Erythroblast (primary cell): ENCODE measurements around the gene ARHGEF10L.

Experiments used
- DNase-seq, 2 experiments: peaks; one replicate each; lab custom pipeline; 2025; lab: John Stamatoyannopoulos, UW
- GATA1 ChIP-seq: IDR thresholded peaks from 2 replicates; pipeline ENCODE4 v1.6.1; 2011; ENCODE audit warnings: low read depth, mild to moderate bottlenecking, control low read depth, low read length, moderate library complexity
- POLR2A ChIP-seq: IDR thresholded peaks from 2 replicates; pipeline ENCODE4 v1.6.1; 2011; ENCODE audit warnings: mild to moderate bottlenecking, low read length

ARHGEF10L gene

DNA sequence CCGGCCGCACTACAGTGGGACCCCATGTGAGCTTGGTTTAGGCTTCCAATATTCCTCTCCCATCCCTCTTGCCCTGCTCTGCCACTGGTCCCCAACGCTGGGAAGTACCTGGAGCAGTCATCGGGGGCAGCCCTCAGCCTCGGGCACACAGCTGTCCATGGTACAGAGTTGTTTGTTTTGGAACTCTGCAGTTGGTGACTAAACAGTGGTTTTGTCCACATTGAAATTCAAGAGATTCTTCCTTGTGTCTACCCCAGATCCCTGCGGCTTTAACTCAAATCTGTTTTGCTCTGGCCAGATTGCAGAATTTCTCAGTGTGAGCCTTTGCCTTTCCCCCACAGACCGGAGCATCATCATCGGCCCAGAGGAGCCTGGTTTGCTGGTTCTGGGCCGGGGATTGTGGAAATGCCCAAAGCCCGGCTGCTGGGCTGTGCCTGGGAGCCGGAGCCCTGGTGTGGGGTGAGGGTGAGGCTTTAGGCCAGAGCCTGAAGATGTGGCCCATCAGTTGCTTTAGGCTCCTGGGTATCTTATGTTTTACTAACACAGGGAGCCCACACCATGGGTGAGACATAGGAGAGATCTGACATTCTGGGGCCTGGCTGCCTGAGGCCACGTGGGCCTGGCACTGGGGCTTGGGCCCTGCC lies 93.2 kb downstream of the ARHGEF10L start:
- no peak for TF ChIP-seq POLR2A
- no peak for TF ChIP-seq GATA1
- no peak for DNase-seq

DNA sequence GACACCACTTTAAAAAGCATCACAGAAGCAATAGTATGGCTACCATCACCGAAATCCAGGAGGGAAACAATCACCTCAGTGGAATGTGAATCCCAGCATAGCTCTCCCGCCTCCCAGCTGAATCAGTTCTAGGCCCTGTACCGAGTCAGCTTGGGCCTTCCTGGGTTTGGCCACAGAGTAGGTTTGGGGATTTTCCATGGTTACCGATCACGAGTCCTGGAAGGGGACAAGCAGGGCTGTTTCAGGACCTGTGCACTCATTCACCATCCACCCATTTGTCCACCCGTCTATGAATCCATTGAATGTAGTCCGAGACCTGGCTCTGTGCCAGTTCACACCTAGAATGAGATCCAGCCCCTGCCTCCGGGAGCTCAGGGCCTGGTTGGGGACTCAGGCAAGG lies 94.2 kb downstream of the ARHGEF10L start:
- DNase-seq: no peak

DNA sequence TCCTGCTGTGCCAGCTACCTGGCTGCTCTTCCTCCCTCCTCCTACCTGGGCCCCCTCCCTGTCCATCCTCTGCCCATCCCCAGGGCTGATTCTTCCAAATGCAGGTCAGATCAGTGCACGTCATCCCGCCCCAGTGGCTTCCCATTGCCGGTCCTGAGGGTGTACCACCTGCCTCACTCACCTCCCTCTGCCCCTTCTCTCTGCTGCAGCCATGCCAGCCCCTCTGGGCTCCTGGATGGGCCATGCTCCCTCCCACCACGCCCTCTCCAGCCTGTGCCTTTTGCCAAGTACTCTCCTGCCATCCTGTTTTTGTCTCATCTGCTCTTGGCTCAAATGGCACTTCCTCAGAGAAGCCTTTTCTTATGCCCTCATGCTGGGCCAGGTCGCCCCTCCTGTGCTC lies 95.8 kb downstream of the ARHGEF10L start:
- DNase-seq: no peak
- TF ChIP-seq POLR2A: no peak

More for the DNA sequence above, 94.2 kb downstream of the ARHGEF10L start:
- no peak for TF ChIP-seq POLR2A
- TF ChIP-seq GATA1: no peak

DNA sequence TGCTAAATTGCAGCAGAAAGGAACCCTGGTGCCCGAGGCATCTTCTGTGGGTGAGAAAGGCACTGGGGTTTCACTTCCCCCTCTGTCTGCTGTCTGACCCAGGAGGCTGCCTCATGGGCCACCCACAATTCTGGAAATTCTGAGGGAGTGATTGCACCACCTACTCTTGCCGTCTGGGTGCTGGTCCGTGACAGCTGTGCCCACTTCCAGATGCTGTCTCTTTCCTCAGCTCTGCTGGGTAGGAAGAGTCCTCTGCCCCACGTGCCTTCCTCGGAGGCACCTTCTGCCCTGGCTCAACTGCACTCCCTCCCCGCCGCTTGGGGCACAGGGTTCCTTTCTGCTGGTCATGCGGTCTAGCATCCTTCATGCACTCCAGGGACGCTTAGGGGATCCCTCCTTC lies 96.3 kb downstream of the ARHGEF10L start:
- DNase-seq: no peak
- TF ChIP-seq POLR2A: no peak
- TF ChIP-seq GATA1: no peak

DNA sequence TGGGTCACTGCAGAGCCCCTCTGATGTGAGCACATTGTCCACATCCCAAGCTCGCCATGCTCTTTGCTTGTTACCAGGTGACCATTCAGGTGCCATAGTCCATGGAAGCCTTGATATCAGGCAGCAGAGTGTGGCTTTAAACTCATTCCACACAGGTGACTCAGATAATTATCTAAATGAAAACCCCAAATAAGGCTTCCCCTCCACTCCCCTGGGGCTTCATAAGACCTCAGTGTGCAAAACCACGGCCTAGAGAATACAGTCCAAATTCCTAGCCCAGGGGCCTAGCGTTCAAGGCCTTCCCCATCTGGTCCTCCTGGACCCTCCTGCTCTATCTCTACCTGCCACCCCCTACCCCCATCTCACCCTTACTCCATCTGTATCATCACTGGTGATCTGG lies 97.1 kb downstream of the ARHGEF10L start:
- no peak for TF ChIP-seq POLR2A
- no peak for TF ChIP-seq GATA1
- DNase-seq: no peak

DNA sequence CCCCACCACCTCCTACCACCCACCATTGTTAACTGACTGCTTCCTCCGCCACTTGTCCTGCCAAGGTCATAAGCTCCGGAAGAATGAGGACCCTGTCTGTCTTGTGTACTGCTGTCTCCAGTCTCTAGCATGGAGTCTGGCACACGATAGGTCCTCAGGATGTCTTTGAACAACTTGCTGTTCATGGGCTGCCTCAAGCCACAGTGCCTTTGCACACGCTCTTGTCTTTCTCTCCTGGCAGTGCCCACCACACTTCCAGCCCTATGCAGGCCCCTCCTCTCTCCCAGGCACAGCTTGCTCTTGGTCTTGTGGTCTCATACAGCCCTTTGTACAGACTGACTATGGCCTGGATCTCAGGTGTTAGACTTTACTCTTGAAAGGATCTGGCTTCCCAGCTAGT lies 97.6 kb downstream of the ARHGEF10L start:
- DNase-seq: no peak
- TF ChIP-seq GATA1 (no peak), POLR2A (no peak)

DNA sequence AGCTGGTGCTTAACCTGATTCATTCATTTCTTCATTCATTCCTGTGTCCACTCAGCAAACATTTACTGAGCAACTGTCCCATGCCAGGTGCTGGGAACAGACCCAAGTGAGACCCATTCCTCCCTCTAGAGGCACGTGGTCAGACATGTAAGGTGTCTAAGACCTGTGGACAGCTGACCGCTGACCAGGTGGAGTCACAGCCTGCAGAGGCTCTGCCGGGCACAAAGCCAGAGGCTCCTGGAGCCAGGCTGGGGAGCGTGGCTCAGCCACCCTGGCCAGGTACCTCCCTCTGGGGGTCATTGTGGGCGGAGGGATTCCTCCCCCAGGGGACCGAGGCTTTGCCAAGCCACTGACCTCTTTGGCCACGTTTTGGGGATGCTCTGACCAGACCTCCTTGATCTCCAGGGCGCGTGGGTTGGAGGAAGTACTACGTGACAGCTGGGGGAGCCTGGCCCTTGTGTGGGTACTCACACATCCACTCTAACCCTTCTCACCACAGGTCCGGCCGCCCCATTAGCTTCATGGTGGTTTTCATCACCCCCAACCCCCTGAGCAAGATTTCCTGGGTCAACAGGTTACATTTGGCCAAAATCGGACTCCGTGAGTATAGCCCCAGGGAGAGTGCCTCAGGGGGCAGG lies 100.3 kb downstream of the ARHGEF10L start:
- TF ChIP-seq POLR2A: no peak
- no peak for TF ChIP-seq GATA1

DNA sequence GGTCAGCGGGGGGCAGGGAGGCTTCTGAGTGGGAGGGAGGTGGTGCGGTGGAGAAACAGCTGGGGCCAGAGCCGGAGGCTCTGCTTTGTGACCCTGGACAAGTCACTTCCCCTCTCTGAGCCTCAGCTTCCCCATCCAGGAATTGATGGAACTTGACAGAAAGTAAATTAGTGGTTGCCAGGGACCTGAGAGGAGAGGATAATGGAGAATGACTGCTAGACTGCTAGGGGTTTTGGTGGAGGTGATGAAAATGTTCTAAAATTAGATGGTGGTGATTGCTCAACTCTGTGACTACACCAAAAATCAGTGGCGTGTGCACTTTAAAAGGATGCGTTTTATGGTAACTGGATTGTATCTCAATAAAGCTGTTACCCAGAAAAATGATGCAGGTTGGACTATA lies 100.9 kb downstream of the ARHGEF10L start:
- no peak for TF ChIP-seq POLR2A
- no peak for TF ChIP-seq GATA1
- DNase-seq: no peak

More for the DNA sequence above, 100.3 kb downstream of the ARHGEF10L start:
- DNase-seq: no peak

DNA sequence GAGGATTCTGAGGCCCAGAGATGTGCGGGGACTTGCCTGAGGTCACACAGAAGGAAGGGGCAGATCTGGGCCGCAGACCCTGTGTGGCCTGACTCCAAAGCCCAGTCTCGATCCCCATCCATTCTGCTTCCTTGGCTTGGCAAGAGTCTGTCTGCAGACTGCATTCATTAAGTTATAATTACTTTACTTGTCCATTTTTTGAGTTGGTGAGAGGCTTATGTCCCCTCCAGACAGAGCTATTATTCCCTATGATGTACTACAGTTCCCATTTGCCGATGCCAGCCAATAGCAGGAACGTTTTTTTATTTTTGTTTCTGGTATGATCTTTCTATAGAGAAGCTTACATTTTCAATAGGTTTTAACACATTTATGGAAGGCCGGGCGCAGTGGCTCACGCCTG lies 101.5 kb downstream of the ARHGEF10L start:
- DNase-seq: no peak
- no peak for TF ChIP-seq GATA1
- TF ChIP-seq POLR2A: no peak

DNA sequence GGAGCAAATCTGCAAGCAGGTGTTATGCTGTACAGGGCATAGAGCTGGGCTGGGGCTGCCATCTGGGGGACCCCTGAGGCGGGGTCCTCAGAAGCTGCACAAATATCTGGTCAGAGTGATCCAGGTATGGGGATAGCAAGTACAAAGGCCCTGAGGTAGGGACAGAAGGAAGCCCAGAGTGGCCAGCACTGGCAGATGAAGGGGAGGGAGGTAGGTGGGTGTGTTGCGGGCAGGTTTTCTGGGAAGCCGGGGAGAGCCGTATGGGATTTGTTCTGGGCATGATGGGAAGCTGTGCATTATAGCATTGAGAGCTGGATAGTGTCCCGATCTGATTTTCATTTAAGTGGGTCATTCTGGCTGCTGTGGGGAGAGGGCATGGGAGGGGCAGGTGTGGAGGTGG lies 102.7 kb downstream of the ARHGEF10L start:
- TF ChIP-seq GATA1 (no peak), POLR2A (no peak)
- no peak for DNase-seq

DNA sequence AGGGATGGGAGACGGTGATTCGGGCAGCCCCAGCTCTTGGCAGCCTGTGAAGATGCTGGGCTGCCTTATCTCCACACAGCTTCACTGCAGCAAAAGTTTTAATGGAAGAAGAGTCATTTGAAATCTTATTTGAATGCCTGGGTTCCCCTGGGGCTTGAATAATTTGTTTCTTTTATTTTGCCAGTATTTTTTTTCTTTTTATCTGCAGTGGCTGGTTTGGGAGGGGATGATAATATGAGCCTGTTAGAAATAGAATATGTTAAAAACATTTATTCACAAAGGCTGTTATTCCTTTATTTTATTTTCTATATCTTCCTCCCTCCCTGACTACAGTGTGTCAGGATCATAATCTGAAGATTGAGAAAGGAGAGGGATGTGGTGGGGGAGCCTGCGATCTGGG lies 103.4 kb downstream of the ARHGEF10L start:
- TF ChIP-seq POLR2A (no peak), GATA1 (no peak)
- no peak for DNase-seq

DNA sequence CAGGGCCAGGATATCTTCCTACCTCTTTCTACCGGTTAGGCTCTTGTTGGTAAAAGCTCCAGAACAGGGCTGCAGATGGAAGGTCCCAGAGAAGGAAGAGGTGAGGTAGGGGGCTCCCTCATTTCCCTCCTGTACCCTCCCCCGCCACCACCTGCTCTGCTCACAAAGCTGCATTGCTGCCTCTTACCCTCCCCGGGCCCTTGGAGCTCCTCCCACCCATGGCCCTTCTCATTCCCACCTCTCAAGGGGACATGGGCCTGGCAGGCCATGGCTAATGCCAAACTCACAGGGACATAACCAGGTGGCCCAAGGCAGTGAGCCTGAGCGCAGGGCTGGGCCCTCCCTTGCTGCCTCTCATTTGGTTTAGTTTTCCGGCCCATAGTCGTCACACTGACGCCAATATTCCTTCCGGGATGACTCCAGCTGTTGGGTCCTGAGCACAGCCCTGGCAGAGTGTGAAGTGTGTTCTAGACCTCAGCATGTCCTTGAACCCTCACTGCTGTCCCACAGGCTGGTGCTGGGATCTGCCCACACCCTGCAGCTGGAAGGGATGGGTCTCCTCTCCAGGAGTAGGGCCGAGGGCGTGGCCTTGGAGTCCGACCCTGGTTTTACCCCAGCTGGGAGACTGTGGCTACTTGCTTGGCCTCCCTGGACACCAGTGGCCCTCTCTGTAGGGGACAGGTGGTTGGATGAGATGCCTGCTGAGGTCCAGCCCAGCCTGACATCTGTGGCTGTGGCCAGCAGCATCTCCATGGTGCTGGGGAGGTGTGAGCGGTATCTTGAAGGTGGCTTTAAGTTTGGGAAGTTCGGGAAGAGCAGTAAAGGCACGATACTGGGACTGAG lies 104.6 kb downstream of the ARHGEF10L start:
- TF ChIP-seq GATA1 (no peak), POLR2A (no peak)

DNA sequence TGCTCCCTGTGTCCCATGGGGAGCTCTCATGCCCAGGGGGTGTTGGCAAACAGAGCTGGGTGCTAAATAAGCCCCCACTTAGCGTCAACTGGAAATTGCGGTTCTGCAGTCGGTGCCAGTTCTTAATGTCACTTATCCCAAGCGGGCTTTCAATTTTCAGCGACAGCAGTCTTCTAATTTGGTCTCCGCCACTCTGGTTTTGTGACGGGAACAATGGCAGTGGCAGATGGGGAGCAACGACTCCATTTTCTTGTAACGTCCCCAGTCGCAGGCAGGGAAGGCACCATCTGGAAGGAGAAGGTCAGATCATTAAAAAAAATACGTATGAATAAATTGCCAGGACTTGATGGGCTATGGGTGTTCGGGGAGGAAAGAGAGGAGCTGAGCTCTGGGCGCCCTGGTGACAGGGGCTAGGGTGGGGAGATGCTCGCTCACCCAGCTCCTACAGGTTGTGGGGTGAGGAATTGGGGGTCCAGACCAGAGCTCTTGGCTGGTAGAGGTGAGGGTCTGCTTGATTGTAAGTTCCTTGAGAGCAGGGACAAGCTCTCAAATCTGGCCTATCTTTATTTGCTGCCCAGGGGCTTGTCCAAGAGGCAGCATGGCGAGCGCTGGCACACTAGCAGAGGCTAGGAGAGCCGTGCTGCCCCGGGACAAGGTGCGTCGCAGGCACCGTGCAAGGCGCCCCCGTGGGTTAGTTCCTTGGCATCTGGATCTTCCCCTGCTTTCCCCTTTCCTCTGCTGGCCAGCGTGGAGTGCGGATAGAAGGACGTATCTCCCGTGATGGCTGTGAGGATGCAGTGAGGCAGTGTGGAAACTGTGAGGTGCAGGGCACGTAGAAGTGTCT lies 105.8 kb downstream of the ARHGEF10L start:
- TF ChIP-seq POLR2A (no peak), GATA1 (no peak)
- no peak for DNase-seq

More for the DNA sequence above, 104.6 kb downstream of the ARHGEF10L start:
- no peak for DNase-seq
